Right forelimb (tissue), 1 donor: Measurements from ENCODE around the gene SH3D21.

Experiments
- DNase-seq: peaks from one replicate; pipeline ENCODE4 v3.0.0-alpha.2; 2018

SH3D21 gene

GRCh38 chr1:36306210-36306901 lies at the start of gene SH3D21:
Gene SH3D21 (plus strand): TSS chr1:36306368. CDS start chr1:36306421, 53 bp downstream.
- DNase-seq: peak; percentile 59

- DNase-seq: no peak
Observed at GRCh38 chr1:36256558-36257374, 49.4 kb upstream of the SH3D21 start.

GRCh38 chr1:36257375-36257767 lies 48.8 kb upstream of the SH3D21 start:
- no peak for DNase-seq

GRCh38 chr1:36258960-36259344 lies 47.2 kb upstream of the SH3D21 start:
- DNase-seq: no peak

GRCh38 chr1:36268981-36269380 lies 37.2 kb upstream of the SH3D21 start:
- DNase-seq: no peak

- no peak for DNase-seq
Observed at GRCh38 chr1:36269408-36269838, 36.7 kb upstream of the SH3D21 start.

GRCh38 chr1:36273024-36273423 lies 33.1 kb upstream of the SH3D21 start:
- DNase-seq: no peak

GRCh38 chr1:36274201-36274600 lies 32.0 kb upstream of the SH3D21 start:
- no peak for DNase-seq

GRCh38 chr1:36276688-36277087 lies 29.5 kb upstream of the SH3D21 start:
- no peak for DNase-seq

GRCh38 chr1:36279110-36279788 lies 26.9 kb upstream of the SH3D21 start:
- no peak for DNase-seq

- DNase-seq: no peak
Observed at GRCh38 chr1:36279789-36280296, 26.3 kb upstream of the SH3D21 start.

GRCh38 chr1:36284061-36284460 lies 22.1 kb upstream of the SH3D21 start:
- DNase-seq: no peak

- DNase-seq: no peak
Observed at GRCh38 chr1:36284517-36284916, 21.7 kb upstream of the SH3D21 start.

GRCh38 chr1:36285443-36286101 lies 20.6 kb upstream of the SH3D21 start:
- no peak for DNase-seq

GRCh38 chr1:36286802-36287201 lies 19.4 kb upstream of the SH3D21 start:
- no peak for DNase-seq

- DNase-seq: no peak
Observed at GRCh38 chr1:36287595-36287994, 18.6 kb upstream of the SH3D21 start.

GRCh38 chr1:36295390-36295789 lies 10.8 kb upstream of the SH3D21 start:
- DNase-seq: no peak

- no peak for DNase-seq
Observed at GRCh38 chr1:36297062-36297461, 9.1 kb upstream of the SH3D21 start.

- DNase-seq: no peak
Observed at GRCh38 chr1:36298640-36299039, 7.5 kb upstream of the SH3D21 start.

GRCh38 chr1:36300526-36300925 lies 5.6 kb upstream of the SH3D21 start:
- DNase-seq: no peak

GRCh38 chr1:36301220-36301619 lies 4.9 kb upstream of the SH3D21 start:
- DNase-seq: no peak

GRCh38 chr1:36303244-36303643 lies 2.9 kb upstream of the SH3D21 start:
- no peak for DNase-seq
